HEK293 (cell line): Measurements from ENCODE around the gene VPS18.

ENCODE experiments used
- CTCF ChIA-PET: fragments of 350-600 bp; formaldehyde crosslinking; extraction: SDS; loops from one replicate; lab custom pipeline; 2021; ENCODE audit warnings: antibody characterized with exemption; lab: Yijun Ruan, JAX
- POLR2A ChIA-PET: fragments of 300-600 bp; formaldehyde crosslinking; extraction: SDS; loops from one replicate; lab custom pipeline; 2020; ENCODE audit warnings: antibody characterized with exemption, inconsistent platforms; lab: Yijun Ruan, JAX
- H3K27ac ChIP-seq: fragments of 200-500 bp; sonication (Bioruptor generic); 2 replicates; pipeline ENCODE4 v1.5.1; 2014; ENCODE audit warnings: low read depth, low read length, control low read depth, inconsistent platforms; ENCODE audit errors: extremely low read depth
- H3K36me3 ChIP-seq, 2 experiments: fragments of 200-500 bp in 1 of 2; sonication (Bioruptor generic) in 1 of 2; 1 replicate in 1 of 2; 2 replicates in 1 of 2; pipeline ENCODE4 v1.5.1; 2014 to 2017; ENCODE audit warnings: inconsistent platforms in 2 of 2, low read length in 2 of 2; ENCODE audit not compliant: control insufficient read depth in 2 of 2, insufficient read depth in 1 of 2
- H3K4me1 ChIP-seq: fragments of 200-500 bp; sonication (Bioruptor generic); 2 replicates; pipeline ENCODE4 v1.5.1; 2014; ENCODE audit warnings: mild to moderate bottlenecking, low read length, inconsistent platforms; ENCODE audit not compliant: control insufficient read depth, insufficient read depth
- H3K4me3 ChIP-seq: 2 replicates; pipeline ENCODE4 v1.5.1; 2011; ENCODE audit warnings: low read depth, mild to moderate bottlenecking, control low read depth, low read length, moderate library complexity
- H3K9me3 ChIP-seq: fragments of 200-500 bp; sonication (Bioruptor generic); 2 replicates; pipeline ENCODE4 v1.5.1; 2014; ENCODE audit warnings: low read depth, low read length, inconsistent platforms; ENCODE audit not compliant: control insufficient read depth, insufficient read depth
- EGR2 ChIP-seq: fragments of 450-650 bp; formaldehyde crosslinking; IDR thresholded peaks from 2 replicates; pipeline ENCODE4 v1.5.1; 2016; ENCODE audit warnings: low read depth, missing biosample characterization, missing genetic modification characterization
- GFI1B ChIP-seq: fragments of 450-650 bp; formaldehyde crosslinking; IDR thresholded peaks from 2 replicates; pipeline ENCODE4 v1.5.1; 2016; ENCODE audit warnings: missing biosample characterization, missing genetic modification characterization
- GLI4 ChIP-seq: fragments of 450-650 bp; formaldehyde crosslinking; IDR thresholded peaks from 2 replicates; pipeline ENCODE4 v1.5.1; 2016; ENCODE audit warnings: missing biosample characterization, missing genetic modification characterization
- GLIS1 ChIP-seq: fragments of 450-650 bp; formaldehyde crosslinking; IDR thresholded peaks from 2 replicates; pipeline ENCODE4 v1.5.1; 2016; ENCODE audit warnings: missing biosample characterization, missing genetic modification characterization
- KLF1 ChIP-seq: fragments of 450-650 bp; formaldehyde crosslinking; IDR thresholded peaks from 2 replicates; pipeline ENCODE4 v1.5.1; 2016; ENCODE audit warnings: missing biosample characterization, missing genetic modification characterization
- PBX3 ChIP-seq: sonication (generic); formaldehyde crosslinking; IDR thresholded peaks from 2 replicates; pipeline ENCODE4 v1.8.1; 2022; ENCODE audit warnings: mild to moderate bottlenecking, moderate library complexity, missing genetic modification reagents
- PRDM10 ChIP-seq: fragments of 450-650 bp; formaldehyde crosslinking; IDR thresholded peaks from 2 replicates; pipeline ENCODE4 v1.5.1; 2016; ENCODE audit warnings: missing biosample characterization, missing genetic modification characterization
- RBAK ChIP-seq: fragments of 450-650 bp; formaldehyde crosslinking; IDR thresholded peaks from 2 replicates; pipeline ENCODE4 v1.5.1; 2016; ENCODE audit warnings: missing biosample characterization, missing genetic modification characterization
- SCRT1 ChIP-seq: fragments of 450-650 bp; formaldehyde crosslinking; IDR thresholded peaks from 2 replicates; pipeline ENCODE4 v1.5.1; 2016; ENCODE audit warnings: missing biosample characterization, missing genetic modification characterization, borderline replicate concordance
- SP2 ChIP-seq: fragments of 450-650 bp; formaldehyde crosslinking; IDR thresholded peaks from 2 replicates; pipeline ENCODE4 v1.5.1; 2016; ENCODE audit warnings: missing biosample characterization, missing genetic modification characterization
- ZBTB49 ChIP-seq: fragments of 450-650 bp; formaldehyde crosslinking; IDR thresholded peaks from 2 replicates; pipeline ENCODE4 v1.5.1; 2016; ENCODE audit warnings: missing biosample characterization, missing genetic modification characterization, low read depth
- ZFHX2 ChIP-seq: fragments of 450-650 bp; formaldehyde crosslinking; conservative IDR thresholded peaks from 2 replicates; pipeline ENCODE4 v1.5.1; 2016; ENCODE audit warnings: missing biosample characterization, missing genetic modification characterization
- ZNF530 ChIP-seq: fragments of 450-650 bp; formaldehyde crosslinking; IDR thresholded peaks from 2 replicates; pipeline ENCODE4 v1.5.1; 2016; ENCODE audit warnings: low read depth, missing biosample characterization, missing genetic modification characterization
- ZNF600 ChIP-seq: fragments of 450-650 bp; formaldehyde crosslinking; IDR thresholded peaks from 2 replicates; pipeline ENCODE4 v1.5.1; 2016; ENCODE audit warnings: missing biosample characterization, missing genetic modification characterization

Gene VPS18

GRCh38 chr15:40871749-40872617 is 22.3 kb upstream of the VPS18 start (continued):
- TF ChIP-seq SCRT1 (no peak), ZBTB49 (tag by site-specific recombination) (no peak), ZFHX2 (peak; percentile 58), RBAK (tag by site-specific recombination) (no peak), KLF1 (tag by site-specific recombination) (peak; percentile 21; the same call in 1 of the 2 replicates), SP2 (tag by site-specific recombination) (peak; percentile 38), ZNF530 (tag by site-specific recombination) (no peak), EGR2 (tag by site-specific recombination) (peak; percentile 64), GLIS1 (no peak)

- CTCF ChIA-PET, result interaction anchor here (0.5 to 2.6 kb wide), 8 partner anchors 12 to 461 kb away, joined by 3 to 17 read pairs (median 6); partner anchors contain the start of genes SPINT1 and VPS18
- Histone ChIP-seq H3K4me1 (0 out of 2 replicates have a peak, but pooled peaks cover 2% of the 10 kb centered on the region), H3K4me3 (peak overlapping the region; percentile 67), H3K9me3 (no peaks in the 10 kb centered on the region), H3K27ac (no peak overlapping the region; the same call in 1 of the 2 replicates), H3K36me3 (no peaks in the 10 kb centered on the region)
- POLR2A ChIA-PET, result interaction anchor here (0.6 to 5.6 kb wide), 16 partner anchors 12 to 285 kb away, joined by 3 to 49 read pairs (median 5); partner anchors contain the start of genes CHAC1, DLL4, RAD51 and SPINT1
- TF ChIP-seq PRDM10 (tag by site-specific recombination) (peak; percentile 42; the same call in 1 of the 2 replicates), GLI4 (tag by site-specific recombination) (no peak), GFI1B (no peak), ZNF600 (tag by site-specific recombination) (no peak), PBX3 (CRISPR knock-in tag) (no peak)
Observed at GRCh38 chr15:40872791-40873693, 21.2 kb upstream of the VPS18 start.
